NCI-H82 (cell line): Measurements from ENCODE around the gene GNAQ.

Source experiments
- DNase-seq: peaks from one replicate; lab custom pipeline; 2025; lab: John Stamatoyannopoulos, UW

GNAQ gene

DNA sequence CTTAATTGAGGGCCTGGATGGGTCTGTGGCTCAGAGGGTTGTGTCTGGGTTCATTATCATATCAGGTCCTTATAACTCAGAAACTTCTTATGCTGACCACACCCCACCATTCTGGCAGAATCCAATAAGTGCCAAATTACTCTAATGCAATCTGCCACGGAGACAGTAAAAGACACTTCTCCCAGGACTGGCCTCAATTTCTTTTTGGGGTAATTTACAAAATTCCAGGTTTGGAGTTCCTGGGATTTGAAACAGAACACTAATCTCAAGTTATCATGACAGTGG lies 187.8 kb downstream of the GNAQ start:
- DNase-seq: peak; percentile 10

DNA sequence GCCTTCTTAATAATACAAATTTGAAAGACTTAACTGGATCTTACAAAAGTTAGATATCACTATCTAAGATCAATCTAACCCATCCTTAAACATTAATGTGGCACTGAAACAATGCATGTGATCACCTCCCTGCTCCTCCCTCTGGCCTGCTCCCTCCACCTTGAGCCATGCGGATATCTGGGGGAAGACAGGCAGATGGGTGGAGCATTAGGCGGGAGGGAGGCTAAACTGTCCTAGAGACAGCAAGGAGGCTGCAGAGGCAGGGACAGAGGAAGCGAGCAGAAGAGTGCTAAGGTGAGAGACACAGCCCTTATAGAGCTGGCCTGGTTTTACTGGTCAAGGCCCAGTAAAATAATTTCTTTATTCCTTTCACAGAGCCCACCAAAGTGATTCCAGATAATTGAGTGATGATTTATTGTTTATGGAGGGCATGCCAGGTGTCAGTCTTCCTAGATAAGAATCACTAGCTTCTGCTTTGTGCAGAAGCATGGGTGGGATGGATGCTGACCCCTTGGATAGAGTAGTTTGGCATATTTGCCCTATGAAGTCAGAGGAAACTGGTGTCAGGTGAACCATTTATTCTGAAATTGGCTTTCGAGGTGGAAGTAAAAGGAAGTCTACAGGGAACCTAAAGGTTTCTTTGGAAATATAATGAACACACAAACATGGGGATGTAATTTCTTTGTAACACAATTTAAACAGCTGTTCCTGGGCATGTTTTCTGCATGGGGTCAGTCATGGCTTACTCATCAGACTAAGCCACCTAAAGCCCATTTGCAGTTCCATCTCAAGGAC lies 188.3 kb downstream of the GNAQ start:
- peak; percentile 49 for DNase-seq

DNA sequence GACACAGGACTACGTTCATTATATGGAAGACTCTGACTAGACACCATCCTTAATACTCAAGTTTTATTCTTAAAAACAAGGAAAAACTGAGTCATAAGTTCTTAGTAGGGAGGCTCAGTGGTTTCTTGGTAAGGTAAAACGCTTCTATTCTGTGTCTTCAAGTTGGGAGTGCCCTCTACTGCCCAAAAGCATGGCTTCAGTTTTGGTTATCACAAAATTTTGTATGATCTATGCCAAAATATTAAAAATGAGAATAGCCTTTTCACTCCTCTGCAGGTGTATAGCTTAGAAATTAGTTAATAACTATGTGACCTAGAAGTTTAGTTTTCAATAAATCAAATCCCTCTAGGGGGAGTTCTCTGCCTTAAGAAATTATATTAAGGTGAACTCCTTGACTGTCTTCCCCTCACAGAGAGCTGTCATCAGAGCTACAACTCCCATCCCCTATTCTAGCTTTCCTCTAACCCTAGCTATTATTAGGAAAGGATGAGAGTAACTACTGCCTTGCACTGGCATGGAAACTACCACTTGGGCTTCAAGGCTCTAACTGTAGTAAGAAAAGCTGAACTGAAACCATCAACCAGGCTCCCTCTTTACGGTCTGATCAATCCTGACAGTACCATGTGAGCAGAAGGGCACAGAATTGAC lies 189.7 kb downstream of the GNAQ start:
- DNase-seq: peak; percentile 21

DNA sequence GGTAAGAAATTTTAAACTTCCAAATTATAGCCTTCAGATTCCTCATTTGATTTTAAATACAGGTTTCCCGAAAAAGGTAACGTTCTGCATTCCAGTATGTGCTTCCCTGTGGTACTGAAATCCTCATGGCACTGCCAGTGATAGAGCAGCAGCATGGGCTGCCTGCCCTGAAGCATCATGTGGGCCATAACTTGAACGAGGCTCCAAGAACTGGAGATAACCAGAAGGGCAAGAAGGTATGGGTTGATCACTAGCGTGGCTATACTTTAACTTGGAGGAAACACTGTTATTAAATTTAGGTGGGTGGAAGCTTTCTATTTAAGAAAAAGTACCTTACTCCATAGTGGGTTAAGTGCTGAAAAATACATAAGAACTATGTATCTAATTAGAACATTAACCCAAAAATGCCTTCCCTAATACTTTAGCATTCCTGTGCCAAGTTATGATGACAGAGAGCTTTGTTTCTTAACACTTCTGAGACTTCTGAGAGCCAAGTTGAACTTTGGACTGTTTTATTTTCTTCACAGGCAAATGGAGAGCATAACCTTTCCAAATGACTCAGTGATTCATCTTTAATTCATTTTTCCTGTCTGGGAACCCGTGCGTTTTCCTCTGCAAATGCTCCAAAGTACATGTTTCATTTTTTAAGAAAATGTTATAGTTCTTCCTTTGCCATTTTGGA lies 192.0 kb downstream of the GNAQ start:
- DNase-seq: no peak

DNA sequence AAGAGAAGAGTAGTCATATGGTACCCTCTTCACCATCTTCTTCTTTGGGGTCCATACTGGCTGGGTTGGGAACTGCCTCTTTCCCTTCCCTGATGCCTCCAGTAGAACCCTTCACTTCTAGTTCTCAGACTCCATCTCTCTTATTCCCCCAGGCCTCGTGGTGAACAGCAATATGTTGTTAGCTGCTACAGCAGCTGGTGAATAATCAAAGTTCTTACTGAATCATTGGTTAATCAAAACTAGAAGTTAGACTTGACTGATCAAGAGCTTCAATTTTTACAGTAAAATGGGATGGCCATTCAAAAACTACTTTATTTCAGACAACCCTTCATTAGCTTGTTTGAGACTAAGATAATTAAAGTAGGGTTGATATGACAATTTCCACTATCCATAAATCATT lies 192.6 kb downstream of the GNAQ start:
- DNase-seq: no peak

DNA sequence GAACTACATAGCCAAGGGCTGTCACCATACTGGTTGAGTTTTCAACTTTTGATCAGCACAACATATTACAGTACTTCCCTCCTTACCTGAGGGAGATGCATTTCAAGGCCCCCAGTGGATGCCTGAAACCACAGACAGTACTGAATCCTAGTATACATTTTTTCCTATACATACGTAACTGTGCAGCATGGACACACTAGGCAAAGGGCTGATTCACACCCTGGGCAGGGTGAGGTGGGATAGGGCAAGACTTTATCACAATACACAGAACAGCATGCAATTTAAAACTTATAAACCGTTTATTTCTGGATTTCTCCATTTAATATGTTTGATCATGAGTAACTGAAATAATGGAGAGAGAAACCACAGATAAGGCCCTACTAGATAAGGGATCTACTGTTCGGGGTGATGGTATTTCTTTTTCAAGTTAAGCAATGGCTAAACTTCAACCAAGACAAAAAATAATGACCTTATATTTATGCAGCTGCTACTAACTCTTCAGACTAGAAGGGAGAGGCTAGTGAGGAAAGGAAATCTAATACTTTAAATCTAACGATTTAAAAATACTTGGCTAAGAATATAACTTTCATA lies 196.6 kb downstream of the GNAQ start:
- no peak for DNase-seq

DNA sequence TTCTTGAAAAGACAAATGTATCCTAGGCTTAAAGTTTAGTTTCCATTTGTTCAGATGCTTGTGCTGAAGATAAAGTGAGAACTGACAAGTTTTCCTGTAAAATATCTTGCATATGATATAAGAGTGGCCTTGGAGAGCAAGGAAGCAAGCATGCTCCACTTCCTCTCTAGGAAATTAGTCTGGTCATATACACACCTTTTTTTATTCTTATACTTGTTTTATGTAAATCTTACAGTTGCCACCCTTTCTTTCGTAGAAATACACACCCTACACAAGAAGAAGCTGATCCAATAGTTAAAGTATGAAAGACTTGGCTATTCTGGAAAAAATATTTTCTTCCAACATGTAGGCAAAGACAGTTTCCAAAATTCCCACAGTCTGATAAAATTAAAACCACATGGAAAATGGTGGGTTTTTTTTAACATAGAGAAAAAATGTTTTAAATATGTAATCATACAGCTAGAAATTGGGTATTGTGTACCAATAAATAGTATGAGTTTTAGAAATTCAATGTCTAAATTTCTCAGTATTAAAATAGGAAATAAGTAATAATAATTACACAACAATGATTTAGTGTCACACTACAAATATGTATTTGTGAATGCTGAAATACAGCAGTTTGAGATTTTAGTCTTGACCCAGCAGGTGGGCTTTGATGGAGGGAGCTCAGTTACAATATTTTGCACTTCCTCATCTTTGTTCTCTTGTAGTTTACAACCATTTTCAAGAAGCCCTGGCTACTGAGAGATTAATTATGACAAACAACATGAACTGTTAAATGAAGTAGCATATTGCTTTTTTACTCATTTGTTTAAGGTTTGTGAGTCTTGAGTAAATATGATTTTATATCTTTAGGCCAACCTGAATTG lies 197.8 kb downstream of the GNAQ start:
- DNase-seq: no peak

DNA sequence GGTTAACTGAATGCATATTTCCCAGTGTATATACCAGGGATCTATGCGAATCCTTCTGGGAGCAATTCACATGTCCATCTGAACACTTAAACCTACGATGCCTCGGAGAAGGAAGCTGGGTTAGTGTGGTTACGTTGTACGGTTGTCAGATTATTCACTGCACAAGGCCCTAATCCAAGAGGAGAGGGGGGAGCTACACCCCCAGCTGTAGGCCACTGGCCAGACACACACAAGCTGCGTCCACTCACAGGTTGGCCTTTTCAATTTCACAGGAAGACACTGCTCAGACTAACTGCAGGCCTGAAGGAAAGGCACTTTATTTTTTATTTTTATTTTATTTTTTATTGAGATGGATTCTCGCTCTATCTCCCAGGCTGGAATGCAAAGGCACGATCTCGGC lies 199.0 kb downstream of the GNAQ start:
- no peak for DNase-seq

DNA sequence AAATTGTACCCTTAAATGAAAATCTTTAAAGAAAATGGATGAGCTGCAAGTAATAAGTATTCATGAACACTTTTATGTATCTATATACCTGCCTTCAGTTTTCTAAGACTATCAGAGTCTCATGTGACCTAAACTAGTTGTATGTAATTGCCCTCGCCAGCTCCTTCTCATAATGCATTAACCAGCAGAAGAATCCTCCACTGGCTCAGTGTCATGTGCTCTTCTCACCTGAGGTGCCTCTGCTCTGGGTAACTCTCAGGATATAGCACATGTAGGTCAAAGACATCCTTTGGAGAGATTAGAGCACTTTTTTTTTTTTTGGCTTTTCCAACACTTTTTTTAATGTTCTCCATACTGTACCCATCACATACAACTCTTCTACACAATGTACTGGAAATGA lies 199.8 kb downstream of the GNAQ start:
- no peak for DNase-seq

DNA sequence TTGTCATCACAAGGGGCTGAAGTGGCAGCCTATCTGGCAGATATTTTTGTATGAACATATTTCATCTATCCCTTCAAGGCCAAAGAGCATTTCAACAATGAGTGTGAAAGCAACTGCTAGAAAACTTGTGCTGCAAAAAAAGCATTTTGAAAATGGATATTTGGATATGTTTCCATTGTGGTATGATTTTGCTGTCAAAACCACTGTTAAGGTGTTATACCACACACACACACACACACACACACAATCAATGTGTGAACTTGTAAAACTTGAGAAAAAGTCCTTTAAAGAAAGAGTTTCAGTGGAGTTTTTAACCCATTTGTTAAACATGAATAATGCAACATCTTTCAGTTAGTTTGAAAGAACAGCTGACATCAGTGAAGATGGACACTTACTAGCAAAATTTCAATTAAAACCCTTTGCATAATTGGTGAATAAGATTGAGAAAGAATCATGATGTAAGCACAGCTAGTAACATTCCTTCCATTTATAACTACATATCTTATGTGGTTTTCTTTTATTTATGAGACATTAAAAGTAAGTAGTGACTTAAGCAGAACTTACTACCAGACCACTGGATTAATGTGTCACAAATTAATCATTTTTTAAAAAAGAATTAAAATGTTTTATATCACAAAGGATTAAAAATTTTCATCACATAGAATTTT lies 200.9 kb downstream of the GNAQ start:
- no peak for DNase-seq

DNA sequence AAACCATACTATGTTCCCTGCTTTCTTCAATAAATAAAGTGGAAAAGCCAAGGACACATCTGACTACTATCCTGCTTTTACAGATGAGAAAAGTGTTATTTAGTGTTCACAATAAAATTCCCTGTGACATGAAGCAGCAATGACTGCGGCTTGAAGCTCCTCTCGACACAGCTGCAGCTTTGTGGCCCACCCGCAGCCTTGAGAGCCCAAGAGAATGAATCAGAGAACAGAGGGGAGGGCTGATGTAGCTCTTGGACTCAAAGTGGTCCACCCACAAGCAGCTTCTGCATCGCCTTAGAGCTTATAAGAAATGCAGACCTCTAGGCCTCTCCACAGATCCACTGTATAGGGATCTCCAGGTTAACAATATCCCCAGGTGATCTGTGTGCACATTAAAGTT lies 202.2 kb downstream of the GNAQ start:
- no peak for DNase-seq

DNA sequence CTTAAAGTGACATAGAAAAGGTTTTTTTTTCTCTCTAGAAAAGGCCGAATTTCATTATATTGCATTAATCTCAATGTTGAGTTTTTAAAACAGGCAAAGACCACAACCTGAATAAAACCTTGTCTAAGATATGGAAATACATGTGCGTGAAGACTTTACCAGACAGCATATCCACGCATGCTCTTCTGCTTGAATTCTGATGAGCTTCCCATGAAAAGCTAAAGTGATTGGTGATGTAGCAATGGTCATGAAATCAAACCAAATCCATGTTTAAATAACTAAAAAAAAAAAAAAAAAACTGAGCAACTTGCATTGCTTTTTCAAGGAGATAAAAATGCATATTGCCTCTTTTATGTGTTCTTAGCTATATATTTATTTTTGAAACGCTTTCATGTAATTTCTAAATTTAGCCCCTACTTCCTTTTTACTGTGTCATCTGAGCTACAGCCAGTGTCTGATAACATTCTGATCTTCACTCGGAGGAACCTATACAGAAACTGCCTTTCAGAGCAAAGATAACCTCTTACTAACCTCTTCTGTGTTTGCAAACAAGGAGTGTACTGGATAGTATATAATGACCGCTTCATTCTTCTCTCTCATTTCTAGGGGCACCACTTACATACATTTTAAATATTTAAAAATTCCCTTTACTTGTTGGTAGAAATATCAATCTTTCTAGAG lies 204.4 kb downstream of the GNAQ start:
- DNase-seq: no peak

DNA sequence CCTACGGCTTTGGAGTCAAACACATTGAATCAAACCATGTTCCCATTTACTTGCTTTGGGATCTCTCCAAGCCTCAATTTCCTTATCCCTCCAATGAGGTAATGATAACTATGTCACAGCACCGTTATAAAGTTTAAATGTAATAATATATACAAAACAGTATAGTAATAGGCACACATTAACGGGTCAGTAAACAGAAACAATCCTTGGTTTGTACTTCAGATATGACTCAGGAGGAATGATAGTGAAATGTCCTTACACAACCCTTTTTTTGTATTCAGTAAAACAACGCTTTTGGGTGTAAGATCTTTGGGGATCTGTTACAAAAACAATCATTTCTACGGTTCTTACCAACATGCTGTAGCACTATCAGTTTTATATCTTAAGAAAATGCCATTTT lies 205.0 kb downstream of the GNAQ start:
- DNase-seq: no peak

DNA sequence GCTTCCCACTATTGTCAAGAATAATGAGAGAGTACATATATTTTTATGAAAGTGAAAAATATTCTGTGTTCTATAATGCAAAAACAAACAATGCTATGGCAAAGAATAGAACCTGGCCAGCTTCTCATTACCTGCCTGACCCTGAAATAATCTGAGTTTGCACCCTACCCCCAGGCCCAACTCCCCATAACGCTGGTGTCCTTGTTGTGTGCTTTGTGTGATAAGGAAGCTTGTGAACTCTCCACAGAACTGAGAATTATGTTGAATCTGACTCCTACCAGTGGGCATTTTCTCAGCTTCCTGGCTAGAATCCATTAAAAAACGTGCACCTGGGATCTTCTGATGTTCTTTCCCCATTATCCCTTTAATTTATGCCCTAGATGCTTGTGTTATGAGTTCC lies 205.5 kb downstream of the GNAQ start:
- no peak for DNase-seq

DNA sequence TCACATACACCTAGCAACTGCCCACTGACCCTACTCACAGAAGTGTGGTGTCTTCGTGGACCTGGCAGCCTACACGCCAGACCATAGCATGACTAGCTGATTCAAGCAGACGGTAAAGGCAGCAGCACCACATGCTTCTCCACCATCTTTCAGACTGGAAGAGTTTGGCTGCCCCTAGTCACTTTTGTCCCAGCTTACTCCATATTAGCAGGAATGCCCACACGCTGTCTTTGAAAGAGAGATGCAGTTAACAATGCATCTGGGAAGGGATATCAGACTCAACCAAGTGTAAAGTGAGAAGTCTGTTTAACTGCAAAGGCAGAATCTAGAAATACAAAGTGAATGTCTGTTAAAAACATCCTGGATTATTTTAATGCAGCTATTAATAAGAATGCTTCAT lies 206.2 kb downstream of the GNAQ start:
- DNase-seq: no peak

DNA sequence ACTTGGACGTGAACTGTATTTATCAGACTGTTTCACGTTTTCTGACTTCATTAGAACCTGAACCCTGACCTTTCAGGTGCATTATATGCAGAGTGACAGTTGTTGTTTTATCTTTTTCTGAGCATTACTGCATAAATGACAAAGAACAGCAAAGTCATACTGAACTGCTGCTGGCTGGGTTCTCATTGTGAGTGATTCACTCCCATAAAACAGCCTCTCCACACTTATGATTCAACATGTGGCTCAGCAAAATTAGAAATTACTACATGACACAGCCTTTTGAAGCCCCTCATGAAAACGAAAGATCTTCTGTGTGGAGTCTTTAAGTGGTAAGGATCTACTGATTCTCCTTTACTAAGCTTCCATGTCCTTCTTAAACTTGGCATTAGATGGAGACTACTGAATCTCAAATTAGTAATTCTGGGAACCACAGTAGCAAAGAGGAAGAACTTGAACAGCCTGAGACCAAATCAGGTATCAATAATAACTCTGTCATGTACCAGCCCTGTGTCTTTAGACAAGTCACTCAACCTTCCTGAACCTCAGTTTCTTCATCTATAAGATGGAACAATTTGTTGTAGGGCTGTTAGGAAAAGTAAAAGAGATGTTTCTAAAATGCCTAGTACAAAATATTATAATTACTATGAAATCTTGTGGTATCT lies 211.2 kb downstream of the GNAQ start:
- DNase-seq: no peak

DNA sequence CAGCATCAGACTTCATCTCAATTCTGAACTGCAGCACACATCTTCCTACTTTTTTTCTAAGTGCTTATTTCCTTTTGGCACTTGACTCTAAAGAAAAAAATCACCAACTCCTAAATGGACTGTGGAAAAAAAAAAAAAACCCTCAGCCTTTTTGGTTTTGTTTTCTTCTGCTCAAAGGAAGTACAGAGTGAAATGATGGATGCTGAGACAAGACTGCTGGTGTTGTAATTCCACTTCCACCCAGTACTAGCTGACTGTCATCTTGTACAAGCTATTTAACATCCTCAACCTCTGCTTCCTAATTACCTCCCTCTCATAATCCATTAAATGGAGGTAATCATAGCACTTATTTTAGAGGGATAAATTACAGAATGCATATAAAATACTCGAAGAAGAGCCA lies 212.0 kb downstream of the GNAQ start:
- DNase-seq: peak; percentile 9

DNA sequence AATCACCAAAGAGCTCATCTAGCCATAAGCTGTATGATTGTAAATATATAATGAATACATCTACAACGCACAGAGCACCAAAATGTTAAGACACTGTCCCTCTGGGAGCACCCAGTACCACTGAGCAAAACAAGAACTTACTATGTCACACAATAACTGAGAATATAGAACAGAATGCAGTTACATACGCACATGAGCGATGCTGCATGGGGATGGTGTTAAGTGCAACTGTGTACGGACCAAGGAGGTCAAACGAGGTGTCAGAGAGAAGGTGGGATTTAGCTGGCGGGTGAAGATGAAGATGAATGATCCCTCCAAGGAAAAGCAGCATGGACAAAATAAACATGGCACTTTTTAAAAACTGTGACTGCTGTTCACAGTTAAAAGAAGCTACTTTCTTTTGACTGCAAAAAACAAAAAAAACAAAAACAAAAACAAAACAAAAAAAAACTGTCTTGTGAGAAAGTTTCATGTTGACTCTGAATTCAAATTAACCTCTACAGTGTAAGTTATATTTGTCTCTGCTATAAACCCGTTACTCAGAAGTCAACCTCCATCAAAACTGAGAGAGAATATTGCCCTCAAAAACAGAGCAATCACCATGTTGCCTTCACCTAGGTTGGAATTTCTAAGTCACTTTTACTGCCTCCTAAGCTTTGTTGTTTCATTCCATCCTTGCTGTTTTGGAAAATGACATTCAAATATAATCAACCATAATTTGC lies 213.9 kb downstream of the GNAQ start:
- peak; percentile 8 for DNase-seq

DNA sequence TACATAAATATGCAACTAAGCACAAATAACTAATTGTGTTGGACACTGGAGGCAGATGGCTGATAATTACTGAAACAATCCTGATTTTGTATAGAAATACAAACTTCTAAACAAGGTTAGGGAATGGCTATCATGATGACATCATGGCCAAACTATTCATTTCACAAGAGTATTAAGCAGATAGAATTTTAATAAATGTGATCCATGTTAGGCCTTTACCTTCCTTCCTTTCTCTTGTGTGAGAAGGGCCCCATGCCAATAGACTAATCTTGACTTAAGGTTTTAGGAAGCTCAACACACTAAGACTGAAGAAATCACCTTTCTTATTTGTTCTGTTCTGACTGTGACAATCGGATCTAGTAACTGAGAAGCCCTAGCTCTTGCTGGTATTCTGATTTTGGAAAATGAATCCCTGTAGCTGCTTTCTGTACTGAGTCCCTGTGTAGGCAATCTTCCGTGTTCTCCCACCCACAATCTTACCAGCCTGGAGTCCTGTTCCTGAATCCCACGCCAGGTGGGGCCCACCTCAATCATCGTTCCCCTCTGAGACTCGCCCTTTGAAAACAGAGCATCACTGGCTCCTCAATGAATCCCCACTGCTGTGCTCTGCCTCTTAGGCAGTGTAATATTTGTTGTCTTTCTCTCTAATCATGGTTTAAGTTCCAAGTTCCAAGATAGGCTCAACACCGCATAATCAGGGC lies 214.8 kb downstream of the GNAQ start:
- peak; percentile 5 for DNase-seq
